HepG2 (cell line): ENCODE measurements around the gene BCAM. TPM values are rescaled to one million over a fixed set of nuclear protein-coding genes. Genes with fewer than 3 reads are reported as not detected.

Experiments
- ATAC-seq: fragments of 200-7000 bp; cut with Tn5 transposase; 3 replicates; pipeline ENCODE4 v1.9.1; 2020; ENCODE audit warnings: mild to moderate bottlenecking, moderate library complexity
- BruUV-seq: library from RNA; stranded (reverse); fragments of 400-500 nt; replicated peaks from 2 replicates; lab custom pipeline; 2021; lab: Mats Ljungman, UMichigan
- CTCF ChIA-PET: fragments of 300-600 bp; formaldehyde crosslinking; extraction: SDS; loops from one replicate; lab custom pipeline; 2021; ENCODE audit warnings: low total read pairs, inconsistent platforms, low intra/inter-chr PET ratio; lab: Yijun Ruan, JAX
- POLR2A ChIA-PET: fragments of 350-600 bp; sonication (Branson Sonifier 250); formaldehyde crosslinking; loops from one replicate; lab custom pipeline; 2020; ENCODE audit warnings: antibody characterized with exemption, inconsistent platforms; lab: Yijun Ruan, JAX
- DNase-seq: peaks from one replicate; pipeline ENCODE4 v3.0.0-alpha.2; 2015; ENCODE audit warnings: low spot score
- FAIRE-seq: peaks from 3 replicates; lab custom pipeline; 2011; peaks lifted over from hg19 to GRCh38; lab: Jason Lieb, UNC
- H2AFZ ChIP-seq: one replicate; pipeline ENCODE4 v1.6.1; 2011; ENCODE audit warnings: low read length, inconsistent platforms
- H3K27ac ChIP-seq: fragments of 300-600 bp; 3 replicates; pipeline ENCODE4 v1.8.0; 2011; ENCODE audit warnings: mixed run types, mild to moderate bottlenecking, mixed read lengths, low read length, inconsistent platforms; ENCODE audit not compliant: insufficient read depth; ENCODE audit errors: extremely low read length
- H3K27me3 ChIP-seq, 2 experiments: fragments of 200-600 bp in 1 of 2; 2 replicates in 1 of 2; 3 replicates in 1 of 2; pipeline versions ENCODE4 v1.6.0 to v1.8.0; 2011; ENCODE audit warnings: low read length in 2 of 2, mild to moderate bottlenecking in 2 of 2, moderate library complexity in 2 of 2, inconsistent platforms in 1 of 2; ENCODE audit not compliant: insufficient read depth in 2 of 2, control insufficient read depth in 1 of 2
- H3K36me3 ChIP-seq, 2 experiments: fragments of 200-600 bp in 1 of 2; replicated peaks in 1 of 2; 2 replicates in 1 of 2; 3 replicates in 1 of 2; pipeline versions ENCODE4 v1.5.1 to v1.8.0; 2011; ENCODE audit warnings: low read length in 2 of 2, inconsistent platforms in 1 of 2; ENCODE audit not compliant: insufficient read depth in 2 of 2, control insufficient read depth in 1 of 2
- H3K4me1 ChIP-seq: 2 replicates; pipeline ENCODE4 v1.5.1; 2012; ENCODE audit warnings: low read length, inconsistent platforms; ENCODE audit not compliant: insufficient read depth
- H3K4me2 ChIP-seq: 2 replicates; pipeline ENCODE4 v1.6.0; 2011; ENCODE audit warnings: low read depth, low read length, inconsistent platforms
- H3K4me3 ChIP-seq, 3 experiments: fragments of 200-600 bp in 1 of 3; sonication (generic), shearing (Covaris generic) in 1 of 3; replicated peaks in 1 of 3; 2 replicates each; pipeline ENCODE4 v1.5.1; 2011 to 2016; ENCODE audit warnings: low read length in 3 of 3, inconsistent platforms in 2 of 3, low read depth in 2 of 3, mild to moderate bottlenecking in 2 of 3, control low read depth in 1 of 3, mixed read lengths in 1 of 3; ENCODE audit not compliant: insufficient read depth in 1 of 3
- H3K79me2 ChIP-seq: one replicate; pipeline ENCODE4 v1.6.1; 2011; ENCODE audit warnings: low read length, inconsistent platforms; ENCODE audit not compliant: insufficient read depth
- H3K9ac ChIP-seq: 2 replicates; pipeline ENCODE4 v1.6.0; 2011; ENCODE audit warnings: mild to moderate bottlenecking, low read depth, low read length, inconsistent platforms; ENCODE audit not compliant: insufficient read depth
- H3K9me3 ChIP-seq: 2 replicates; pipeline ENCODE4 v1.5.1; 2012; ENCODE audit warnings: mild to moderate bottlenecking, low read length
- H4K20me1 ChIP-seq: 2 replicates; pipeline ENCODE4 v1.6.0; 2011; ENCODE audit warnings: inconsistent platforms, mild to moderate bottlenecking, low read length, moderate library complexity; ENCODE audit not compliant: insufficient read depth
- ATF2 ChIP-seq: sonication (generic); formaldehyde crosslinking; IDR thresholded peaks from 2 replicates; pipeline ENCODE4 v1.4.0; 2020; ENCODE audit warnings: missing genetic modification reagents
- CENPT ChIP-seq: sonication (generic); formaldehyde crosslinking; IDR thresholded peaks from 2 replicates; pipeline ENCODE4 v1.8.0; 2022; ENCODE audit warnings: low read depth, mild to moderate bottlenecking, moderate library complexity, missing genetic modification reagents
- LRRFIP1 ChIP-seq: sonication (generic); formaldehyde crosslinking; conservative IDR thresholded peaks from 2 replicates; pipeline ENCODE4 v1.4.0; 2020; ENCODE audit warnings: missing genetic modification reagents
- MAZ ChIP-seq, 2 experiments: sonication (generic) in 1 of 2; formaldehyde crosslinking in 1 of 2; IDR thresholded peaks; 2 replicates each; pipeline versions ENCODE4 v1.5.0 to v1.6.1; 2012 to 2020; ENCODE audit warnings: low read depth in 2 of 2, mild to moderate bottlenecking in 2 of 2, borderline replicate concordance in 1 of 2, improper control_type of control experiment in 1 of 2, low read length in 1 of 2, missing genetic modification reagents in 1 of 2, moderate library complexity in 1 of 2
- MEF2D ChIP-seq: sonication (generic); formaldehyde crosslinking; IDR thresholded peaks from 2 replicates; pipeline ENCODE4 v1.5.1; 2020; ENCODE audit warnings: mild to moderate bottlenecking, missing genetic modification reagents
- MLX ChIP-seq: IDR thresholded peaks from 2 replicates; pipeline ENCODE4 v1.6.1; 2016
- PAWR ChIP-seq: sonication (generic); formaldehyde crosslinking; IDR thresholded peaks from 2 replicates; pipeline ENCODE4 v1.4.0; 2020; ENCODE audit warnings: missing genetic modification reagents, mild to moderate bottlenecking, borderline replicate concordance
- SRY ChIP-seq: sonication (generic); formaldehyde crosslinking; IDR thresholded peaks from 2 replicates; pipeline ENCODE4 v1.8.0; 2022; ENCODE audit warnings: mild to moderate bottlenecking, missing genetic modification reagents
- TRIM22 ChIP-seq: fragments of 450-650 bp; IDR thresholded peaks from 2 replicates; pipeline ENCODE4 v1.6.1; 2017
- ZBTB43 ChIP-seq: sonication (generic); formaldehyde crosslinking; conservative IDR thresholded peaks from 2 replicates; pipeline ENCODE4 v1.4.0; 2020; ENCODE audit warnings: missing genetic modification reagents
- ZNF292 ChIP-seq: sonication (generic); formaldehyde crosslinking; IDR thresholded peaks from 2 replicates; pipeline ENCODE4 v1.8.1; 2022; ENCODE audit warnings: mild to moderate bottlenecking, low read depth, missing genetic modification reagents, borderline replicate concordance
- ZNF367 ChIP-seq: sonication (generic); formaldehyde crosslinking; IDR thresholded peaks from 2 replicates; pipeline ENCODE4 v1.4.0; 2020; ENCODE audit warnings: missing genetic modification reagents, borderline replicate concordance
- ZNF766 ChIP-seq: sonication (generic); formaldehyde crosslinking; IDR thresholded peaks from 2 replicates; pipeline ENCODE4 v1.5.0; 2020; ENCODE audit warnings: missing genetic modification reagents, borderline replicate concordance
- WGBS: methylation state at CpG from one replicate; pipeline ENCODE4 v1.1.6; 2017; ENCODE audit warnings: low lambda C conversion rate; 5-methylcytosine and 5-hydroxymethylcytosine counted together
- in situ Hi-C: cut with HindIII; loops from 2 replicates; pipeline ENCODE4 v1.10.0; 2017; ENCODE audit warnings: low pct_unique_long_range_greater_than_20kb; ENCODE audit not compliant: extremely low pct_ligation_motif_present
- intact Hi-C: fragments of 100-400 bp; cut with micrococcal nuclease; formaldehyde crosslinking; loops from one replicate; pipeline ENCODE4 v1.10.0; 2022; ENCODE audit not compliant: unreplicated experiment
- polyA plus RNA-seq, 8 experiments: library from polyadenylated mRNA; depleted of rRNA in 3 of 8; stranded (reverse) in 7 of 8; unstranded in 1 of 8; fragments of >200 nt; fragmentation: Illumina TruSeq in 4 of 8; extraction: Trizol in 4 of 8; gene quantifications; 2 replicates each; pipeline versions ENCODE4 v1.2.1 to v1.2.3, GENCODE V29; 2011 to 2016; ENCODE audit warnings: low read depth in 4 of 8, missing spikeins in 1 of 8, mixed read lengths in 1 of 8; ENCODE audit not compliant: insufficient read depth in 1 of 8
- total RNA-seq, 5 experiments: library from RNA; depleted of rRNA; stranded (reverse); fragments of >200 nt; fragmentation: Illumina TruSeq; extraction: Trizol; gene quantifications; 2 replicates each; pipeline ENCODE4 v1.2.3, GENCODE V29; 2016; ENCODE audit warnings: low read depth in 1 of 5
- TF ChIP-seq, protein P1 (sequence below): sonication (generic); formaldehyde crosslinking; IDR thresholded peaks from 2 replicates; pipeline ENCODE4 v1.4.0; 2020; ENCODE audit warnings: missing genetic modification reagents, borderline replicate concordance

Gene BCAM
- total and polyA plus RNA-seq, 2 of the 13 experiments (the other 11 are each of a cell fraction or from before 2014, with no cell fraction given) = 51.2 to 62.7 TPM

GRCh38 chr19:44807162-44807561 is 1.7 kb upstream of the BCAM start:
- H3K4me1 ChIP-seq = peaks cover 55% of the 10 kb centered on the region
- intact Hi-C loops = loop anchor here (5.0 kb wide), 1 partner anchor 35 kb away; no protein-coding TSS in a partner anchor
- peak; percentile 94 for FAIRE-seq
- TF ChIP-seq, protein P1, sequence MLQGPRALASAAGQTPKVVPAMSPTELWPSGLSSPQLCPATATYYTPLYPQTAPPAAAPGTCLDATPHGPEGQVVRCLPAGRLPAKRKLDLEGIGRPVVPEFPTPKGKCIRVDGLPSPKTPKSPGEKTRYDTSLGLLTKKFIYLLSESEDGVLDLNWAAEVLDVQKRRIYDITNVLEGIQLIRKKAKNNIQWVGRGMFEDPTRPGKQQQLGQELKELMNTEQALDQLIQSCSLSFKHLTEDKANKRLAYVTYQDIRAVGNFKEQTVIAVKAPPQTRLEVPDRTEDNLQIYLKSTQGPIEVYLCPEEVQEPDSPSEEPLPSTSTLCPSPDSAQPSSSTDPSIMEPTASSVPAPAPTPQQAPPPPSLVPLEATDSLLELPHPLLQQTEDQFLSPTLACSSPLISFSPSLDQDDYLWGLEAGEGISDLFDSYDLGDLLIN (CRISPR knock-in tag) = no peak
- TF ChIP-seq SRY (CRISPR knock-in tag) = no peak
- no peak for TF ChIP-seq CENPT (CRISPR knock-in tag)
- no peak for TF ChIP-seq MEF2D (CRISPR knock-in tag)
- TF ChIP-seq ZNF766 (CRISPR knock-in tag) = no peak
- no peak for TF ChIP-seq ZBTB43
- no peak for TF ChIP-seq MAZ (IDR thresholded peaks at IDR 0.05; ENCODE audit: borderline replicate concordance, low read depth, low read length)
- 0 out of 2 replicates have a peak, but pooled peaks have one; percentile 49 for TF ChIP-seq MAZ (CRISPR knock-in tag; IDR thresholded peaks at IDR 0.05; ENCODE audit: low read depth)
- TF ChIP-seq LRRFIP1 = no peak
- TF ChIP-seq TRIM22 = no peak
- peak; percentile 79 for TF ChIP-seq MLX
- peak; percentile 61; the same call in 1 of the 2 replicates for TF ChIP-seq ATF2 (CRISPR knock-in tag)
- no peak for TF ChIP-seq ZNF292 (CRISPR knock-in tag)
- TF ChIP-seq ZNF367 (CRISPR knock-in tag) = no peak
- no peak for TF ChIP-seq PAWR (CRISPR knock-in tag)

More at GRCh38 chr19:44807162-44807561, 1.7 kb upstream of the BCAM start:
- no peaks in the 10 kb centered on the region; a peak in 1 of 5 replicates for H3K27me3 ChIP-seq
- peak overlapping the region in 1 of 3 experiments; percentile 8; a peak in 1 of 6 replicates for H3K4me3 ChIP-seq
- H3K9me3 ChIP-seq = no peaks in the 10 kb centered on the region
- 0 out of 2 replicates have a peak, but pooled peaks cover 6% of the 10 kb centered on the region for H4K20me1 ChIP-seq
- peak overlapping the region; percentile 87 for H3K27ac ChIP-seq
- 0% methylated on average over 2 of the region's 5 CpGs for WGBS
- BruUV-seq = no TSS peak
- ChIA-PET POLR2A (interaction anchor here (0.5 to 4.0 kb wide), 14 partner anchors 10 to 88 kb away, joined by 3 to 76 read pairs (median 4); partner anchors contain the start of genes NECTIN2 and TOMM40), CTCF (interaction anchor here (0.8 to 2.7 kb wide), 3 partner anchors 23 to 39 kb away, joined by 3 to 28 read pairs (median 4); partner anchors contain the start of gene NECTIN2)
- peak overlapping the region; percentile 96 for H3K4me2 ChIP-seq
- in situ Hi-C loops = no loop called here
- peaks cover 21% of the 10 kb centered on the region for H3K79me2 ChIP-seq
- no peak overlapping the region for H2AFZ ChIP-seq
- DNase-seq (peak; percentile 90), ATAC-seq (peak; percentile 63)
- H3K36me3 ChIP-seq = peaks cover under 1 to 4% of the 10 kb centered on the region in 2 experiments; a peak in 2 of 5 replicates
- H3K9ac ChIP-seq = no peak overlapping the region
